GM23338 (cell line): ENCODE data around the gene MAPKAPK3. TPM values are rescaled to one million over a fixed set of nuclear protein-coding genes. Genes with fewer than 3 reads are reported as not detected.

Experiments
- ATAC-seq: fragments of 200-7000 bp; cut with Tn5 transposase; 3 replicates; pipeline ENCODE4 v1.9.1; 2020
- DNase-seq: peaks from one replicate; pipeline ENCODE4 v3.0.0-alpha.2; 2015; ENCODE audit warnings: low spot score
- H2AFZ ChIP-seq: fragments of 200-600 bp; sonication (generic); 2 replicates; pipeline ENCODE4 v1.8.0; 2016; ENCODE audit warnings: antibody characterized with exemption, mild to moderate bottlenecking, moderate library complexity
- H3F3A ChIP-seq: fragments of 200-600 bp; sonication (generic); replicated peaks from 2 replicates; pipeline ENCODE4 v1.8.0; 2017; ENCODE audit warnings: antibody characterized with exemption, mixed run types, low read depth
- H3K27ac ChIP-seq: fragments of 200-600 bp; sonication (generic); 2 replicates; pipeline ENCODE4 v1.6.1; 2016; ENCODE audit warnings: low read depth
- H3K27me3 ChIP-seq: fragments of 200-600 bp; sonication (generic); 2 replicates; pipeline ENCODE4 v1.8.0; 2016; ENCODE audit warnings: mild to moderate bottlenecking, mixed run types, moderate library complexity; ENCODE audit not compliant: insufficient read depth
- H3K36me3 ChIP-seq: fragments of 200-600 bp; sonication (generic); 2 replicates; pipeline ENCODE4 v1.8.0; 2016; ENCODE audit warnings: mild to moderate bottlenecking; ENCODE audit not compliant: insufficient read depth
- H3K4me1 ChIP-seq: fragments of 200-600 bp; sonication (generic); 2 replicates; pipeline ENCODE4 v1.8.0; 2016; ENCODE audit warnings: mild to moderate bottlenecking, moderate library complexity; ENCODE audit not compliant: insufficient read depth
- H3K4me2 ChIP-seq: fragments of 200-600 bp; sonication (generic); 2 replicates; pipeline ENCODE4 v1.7.1; 2017; ENCODE audit warnings: mixed run types
- H3K4me3 ChIP-seq: fragments of 200-600 bp; sonication (generic); 2 replicates; pipeline ENCODE4 v1.6.1; 2016; ENCODE audit warnings: mixed run types
- H3K79me2 ChIP-seq: fragments of 200-600 bp; sonication (generic); replicated peaks from 2 replicates; pipeline ENCODE4 v1.8.0; 2017; ENCODE audit warnings: mild to moderate bottlenecking; ENCODE audit not compliant: insufficient read depth
- H3K9me2 ChIP-seq: fragments of 200-600 bp; sonication (generic); 2 replicates; pipeline ENCODE4 v1.8.0; 2017; ENCODE audit not compliant: insufficient read depth
- H4K20me1 ChIP-seq: fragments of 200-600 bp; sonication (generic); replicated peaks from 2 replicates; pipeline ENCODE4 v1.8.0; 2017; ENCODE audit warnings: mild to moderate bottlenecking; ENCODE audit not compliant: insufficient read depth
- H3K27ac Mint-ChIP-seq: 2 replicates; pipeline ENCODE4 v1.8.0; 2020; ENCODE audit warnings: inconsistent platforms, mild to moderate bottlenecking, moderate library complexity, mixed read lengths
- H3K27me3 Mint-ChIP-seq: 3 replicates; pipeline ENCODE4 v1.8.0; 2022; ENCODE audit warnings: low read depth, mild to moderate bottlenecking, moderate library complexity, mixed read lengths, inconsistent platforms; ENCODE audit not compliant: insufficient read depth, poor library complexity
- H3K36me3 Mint-ChIP-seq: 3 replicates; pipeline ENCODE4 v1.8.0; 2021; ENCODE audit warnings: low read depth, mild to moderate bottlenecking, inconsistent platforms, moderate library complexity, mixed read lengths
- H3K4me1 Mint-ChIP-seq: 3 replicates; pipeline ENCODE4 v1.8.0; 2020; ENCODE audit warnings: mild to moderate bottlenecking, inconsistent platforms, mixed read lengths
- H3K4me3 Mint-ChIP-seq: 3 replicates; pipeline ENCODE4 v1.8.0; 2021; ENCODE audit warnings: moderate library complexity, mild to moderate bottlenecking, inconsistent platforms, mixed read lengths
- H3K9me3 Mint-ChIP-seq: 3 replicates; pipeline ENCODE4 v1.8.0; 2020; ENCODE audit warnings: moderate library complexity, mild to moderate bottlenecking, inconsistent platforms, mixed read lengths
- CREB1 ChIP-seq: fragments of 250-450 bp; sonication (Bioruptor Pico); IDR thresholded peaks from 2 replicates; pipeline ENCODE4 v1.5.0; 2020; ENCODE audit warnings: low read depth, mild to moderate bottlenecking, moderate library complexity
- CTCF ChIP-seq, 2 experiments: fragments of 200-600 bp in 1 of 2; sonication (generic) in 1 of 2; conservative IDR thresholded peaks; 2 replicates each; pipeline versions ENCODE4 v1.5.1 to v1.6.1; 2016 to 2017; ENCODE audit warnings: antibody characterized with exemption in 2 of 2, low read depth in 2 of 2, mild to moderate bottlenecking in 2 of 2, moderate library complexity in 1 of 2
- EZH2 ChIP-seq: fragments of 200-600 bp; sonication (generic); IDR thresholded peaks from one replicate; pipeline ENCODE4 v1.8.0; 2017; ENCODE audit warnings: antibody characterized with exemption, mild to moderate bottlenecking, low read depth; ENCODE audit not compliant: unreplicated experiment
- EZH2phosphoT487 ChIP-seq: fragments of 200-600 bp; sonication (generic); IDR thresholded peaks from one replicate; pipeline ENCODE4 v1.8.1; 2018; ENCODE audit warnings: antibody characterized with exemption; ENCODE audit not compliant: unreplicated experiment
- JUNB ChIP-seq: IDR thresholded peaks from one replicate; pipeline ENCODE4 v1.6.1; 2016; ENCODE audit warnings: antibody characterized with exemption; ENCODE audit not compliant: unreplicated experiment
- NANOG ChIP-seq: IDR thresholded peaks from 2 replicates; pipeline ENCODE4 v1.6.1; 2016; ENCODE audit warnings: antibody characterized with exemption, borderline replicate concordance
- POLR2AphosphoS5 ChIP-seq: IDR thresholded peaks from 2 replicates; pipeline ENCODE4 v1.6.1; 2016; ENCODE audit warnings: antibody characterized with exemption, low read depth
- REST ChIP-seq: IDR thresholded peaks from one replicate; pipeline ENCODE4 v1.6.1; 2018; ENCODE audit warnings: antibody characterized with exemption; ENCODE audit not compliant: unreplicated experiment
- STAT1 ChIP-seq: IDR thresholded peaks from one replicate; pipeline ENCODE4 v1.6.1; 2016; ENCODE audit warnings: antibody characterized with exemption; ENCODE audit not compliant: unreplicated experiment
- ZNF114 ChIP-seq: fragments of 250-450 bp; sonication (Bioruptor Pico); IDR thresholded peaks from 2 replicates; pipeline ENCODE4 v1.5.0; 2020; ENCODE audit warnings: mild to moderate bottlenecking, moderate library complexity
- ZNF331 ChIP-seq: fragments of 250-450 bp; sonication (Bioruptor Pico); IDR thresholded peaks from 2 replicates; pipeline ENCODE4 v1.5.0; 2020; ENCODE audit warnings: low read depth, mild to moderate bottlenecking, moderate library complexity
- ZNF462 ChIP-seq: fragments of 250-450 bp; sonication (Bioruptor Pico); IDR thresholded peaks from 2 replicates; pipeline ENCODE4 v1.5.0; 2020; ENCODE audit warnings: mild to moderate bottlenecking, moderate library complexity
- polyA plus RNA-seq: library from polyadenylated mRNA; unstranded; fragments of >200 nt; fragmentation: Nextera tagmentation; extraction: Ambion mirVana; gene quantifications from 2 replicates; pipeline ENCODE4 v1.2.1, GENCODE V29; 2016
- total RNA-seq: library from RNA; depleted of rRNA; stranded (reverse); fragments of >200 nt; shearing (Covaris generic); gene quantifications from 2 replicates; pipeline ENCODE4 v1.2.3, GENCODE V29; 2014
- TF ChIP-seq, protein P1 (sequence below): IDR thresholded peaks from 2 replicates; pipeline ENCODE4 v1.6.1; 2016; ENCODE audit warnings: antibody characterized with exemption

MAPKAPK3 gene
- total and polyA plus RNA-seq, 2 experiments from 2014 or later: 16.5 to 51.1 TPM

GRCh38 chr3:50653937-50654595, 37.1 kb downstream of the MAPKAPK3 start:
- H3K36me3 Mint-ChIP-seq: no peaks in the 10 kb centered on the region; the same call in 2 of the 3 replicates
- no peak overlapping the region for H3K27ac Mint-ChIP-seq
- Histone ChIP-seq H3K27me3 (no peaks in the 10 kb centered on the region), H3K36me3 (no peaks in the 10 kb centered on the region), H3F3A (0 out of 2 replicates have a peak, but pooled peaks cover 5% of the 10 kb centered on the region), H3K79me2 (no peaks in the 10 kb centered on the region), H4K20me1 (no peaks in the 10 kb centered on the region), H3K4me2 (no peak overlapping the region), H2AFZ (no peak overlapping the region), H3K4me3 (no peak overlapping the region), H3K4me1 (peaks cover 13% of the 10 kb centered on the region), H3K27ac (no peak overlapping the region), H3K9me2 (no peaks in the 10 kb centered on the region; the same call in 1 of the 2 replicates)
- peaks cover 10% of the 10 kb centered on the region for H3K27me3 Mint-ChIP-seq
- DNase-seq: no peak
- H3K4me3 Mint-ChIP-seq: no peak overlapping the region
- H3K9me3 Mint-ChIP-seq: no peaks in the 10 kb centered on the region
- peaks cover 24% of the 10 kb centered on the region for H3K4me1 Mint-ChIP-seq
- ATAC-seq: no peak
- TF ChIP-seq ZNF462 (CRISPR knock-in tag) (no peak), CTCF (conservative IDR thresholded peaks at IDR 0.05; ENCODE audit: low read depth in 2 of 2) (no peak), ZNF331 (no peak), REST (no peak), CREB1 (no peak), EZH2phosphoT487 (no peak), JUNB (no peak), POLR2AphosphoS5 (no peak), EZH2 (no peak), NANOG (no peak), STAT1 (no peak), ZNF114 (CRISPR knock-in tag) (no peak)
- TF ChIP-seq, protein P1, sequence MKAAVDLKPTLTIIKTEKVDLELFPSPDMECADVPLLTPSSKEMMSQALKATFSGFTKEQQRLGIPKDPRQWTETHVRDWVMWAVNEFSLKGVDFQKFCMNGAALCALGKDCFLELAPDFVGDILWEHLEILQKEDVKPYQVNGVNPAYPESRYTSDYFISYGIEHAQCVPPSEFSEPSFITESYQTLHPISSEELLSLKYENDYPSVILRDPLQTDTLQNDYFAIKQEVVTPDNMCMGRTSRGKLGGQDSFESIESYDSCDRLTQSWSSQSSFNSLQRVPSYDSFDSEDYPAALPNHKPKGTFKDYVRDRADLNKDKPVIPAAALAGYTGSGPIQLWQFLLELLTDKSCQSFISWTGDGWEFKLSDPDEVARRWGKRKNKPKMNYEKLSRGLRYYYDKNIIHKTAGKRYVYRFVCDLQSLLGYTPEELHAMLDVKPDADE: no peak
